HG02763 (cell line): ENCODE results near the gene HTR1D.

ENCODE experiments used
- ATAC-seq: cut with Tn5 transposase; IDR thresholded peaks from one replicate; pipeline ENCODE4 v1.9.1; 2021; ENCODE audit warnings: mild to moderate bottlenecking, moderate library complexity; ENCODE audit not compliant: unreplicated experiment

The HTR1D gene

GRCh38 chr1:23156940-23157339 is 60.4 kb downstream of the HTR1D start:
- no peak for ATAC-seq

GRCh38 chr1:23152966-23153684 is 64.2 kb downstream of the HTR1D start:
- ATAC-seq = no peak

GRCh38 chr1:23150742-23151141 is 66.6 kb downstream of the HTR1D start:
- ATAC-seq = no peak

GRCh38 chr1:23150125-23150524 is 67.2 kb downstream of the HTR1D start:
- ATAC-seq = no peak

- no peak for ATAC-seq
Measured at GRCh38 chr1:23149114-23149513, 68.2 kb downstream of the HTR1D start.

GRCh38 chr1:23148084-23148483 is 69.2 kb downstream of the HTR1D start:
- no peak for ATAC-seq
